HG03139 (cell line): Measurements from ENCODE around the gene PPP1R1B.
A peak's percentile ranks its signal among the peaks of the same experiment; 100 is the strongest.

Experiments used
- ATAC-seq: cut with Tn5 transposase; IDR thresholded peaks from one replicate; pipeline ENCODE4 v1.9.1; 2021; ENCODE audit not compliant: unreplicated experiment

PPP1R1B gene

DNA sequence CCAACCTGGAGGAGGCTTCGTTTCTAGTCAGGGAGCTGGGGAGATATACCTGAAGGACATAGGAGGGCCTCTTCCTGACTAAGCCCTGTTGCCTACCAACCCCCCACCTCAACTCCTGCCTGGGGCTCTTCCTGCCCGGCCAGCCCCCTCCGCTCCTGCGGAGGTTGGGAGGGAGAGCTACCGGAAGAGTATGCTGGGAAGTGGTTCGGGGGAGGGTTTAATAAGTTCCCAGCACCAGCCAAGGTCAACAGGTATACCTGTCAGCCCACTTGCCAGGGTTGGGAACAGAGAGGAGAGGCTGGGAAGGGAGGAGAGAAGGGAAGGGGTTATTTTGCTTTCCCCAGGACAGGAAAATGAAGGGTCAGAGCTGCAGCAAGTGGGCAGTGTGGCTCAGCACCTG, 4.7 kb downstream of the PPP1R1B start:
- ATAC-seq, result no peak

- ATAC-seq, result no peak
These were observed 5.6 kb downstream of the PPP1R1B start for GRCh38 chr17:39632153-39632941.

DNA sequence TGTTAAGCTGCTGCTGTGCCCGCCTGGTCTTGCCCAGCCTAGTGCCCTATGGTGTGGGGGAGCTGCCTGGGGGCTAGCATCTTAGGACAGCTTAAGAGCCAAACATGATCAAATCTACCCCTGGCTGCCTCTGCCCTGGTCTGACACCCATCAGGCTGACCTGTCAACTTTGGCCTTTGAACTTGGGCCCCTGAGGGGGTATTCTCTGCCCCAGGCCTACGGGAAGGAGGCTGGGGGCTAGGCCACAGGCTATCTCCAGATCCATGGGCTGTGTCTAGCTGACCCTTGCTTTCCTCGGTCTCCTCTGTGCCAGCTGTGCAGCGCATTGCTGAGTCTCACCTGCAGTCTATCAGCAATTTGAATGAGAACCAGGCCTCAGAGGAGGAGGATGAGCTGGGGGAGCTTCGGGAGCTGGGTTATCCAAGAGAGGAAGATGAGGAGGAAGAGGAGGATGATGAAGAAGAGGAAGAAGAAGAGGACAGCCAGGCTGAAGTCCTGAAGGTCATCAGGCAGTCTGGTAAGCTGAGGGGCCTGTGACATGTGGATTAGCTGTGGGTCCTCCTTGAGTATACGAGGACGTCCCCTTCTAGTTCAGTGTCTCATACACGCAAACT, 6.9 kb downstream of the PPP1R1B start:
- no peak for ATAC-seq

DNA sequence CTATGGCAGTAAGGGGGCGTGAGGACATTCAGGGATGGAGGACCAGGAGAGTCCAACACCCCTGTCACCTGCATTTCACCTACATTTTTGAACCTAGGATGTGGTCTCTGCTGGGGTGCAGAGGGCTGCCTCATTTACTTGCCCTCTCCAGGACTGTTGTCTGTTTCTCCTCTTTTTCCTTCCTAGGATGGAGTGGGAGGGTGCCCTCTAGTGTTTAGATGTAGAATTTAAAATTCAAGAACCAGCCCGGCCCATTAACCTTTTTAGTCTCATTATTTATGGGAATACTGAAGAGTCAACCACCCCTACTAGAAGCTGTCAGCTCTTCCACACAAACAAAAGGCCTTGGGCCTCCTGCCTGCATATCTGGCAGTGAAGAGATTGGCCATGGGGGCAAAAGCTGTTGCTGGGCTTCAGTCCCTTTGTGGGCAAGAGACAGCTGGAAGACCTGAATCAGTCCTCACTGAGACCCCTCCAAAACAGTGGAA, 7.7 kb downstream of the PPP1R1B start:
- ATAC-seq, result no peak

DNA sequence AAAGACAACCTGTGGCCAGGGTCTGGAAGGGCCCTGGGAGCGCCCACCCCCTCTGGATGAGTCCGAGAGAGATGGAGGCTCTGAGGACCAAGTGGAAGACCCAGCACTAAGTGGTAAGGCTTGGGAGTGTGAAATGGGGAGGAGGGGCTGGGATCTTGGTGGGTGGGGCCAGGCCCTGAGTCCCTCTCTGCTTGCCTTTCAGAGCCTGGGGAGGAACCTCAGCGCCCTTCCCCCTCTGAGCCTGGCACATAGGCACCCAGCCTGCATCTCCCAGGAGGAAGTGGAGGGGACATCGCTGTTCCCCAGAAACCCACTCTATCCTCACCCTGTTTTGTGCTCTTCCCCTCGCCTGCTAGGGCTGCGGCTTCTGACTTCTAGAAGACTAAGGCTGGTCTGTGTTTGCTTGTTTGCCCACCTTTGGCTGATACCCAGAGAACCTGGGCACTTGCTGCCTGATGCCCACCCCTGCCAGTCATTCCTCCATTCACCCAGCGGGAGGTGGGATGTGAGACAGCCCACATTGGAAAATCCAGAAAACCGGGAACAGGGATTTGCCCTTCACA, 8.9 kb downstream of the PPP1R1B start:
- no peak for ATAC-seq

DNA sequence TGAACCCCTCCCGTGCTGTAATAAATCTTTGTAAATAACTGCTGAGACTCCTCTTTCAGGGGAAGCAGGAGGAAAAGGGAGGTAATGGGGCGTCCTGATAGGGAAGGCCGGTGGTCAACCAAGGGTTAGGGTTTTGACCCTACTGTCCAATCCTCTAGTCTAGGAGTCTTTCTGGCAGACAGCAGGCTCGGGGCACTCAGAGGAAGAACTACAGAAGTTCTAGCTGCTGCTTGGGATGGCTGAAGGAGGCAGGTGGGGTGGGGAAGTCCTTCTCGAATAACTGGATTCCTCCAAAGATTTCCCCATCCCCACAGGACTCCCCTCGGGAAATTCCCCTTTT, 9.8 kb downstream of the PPP1R1B start:
- peak; percentile 9 for ATAC-seq

GRCh38 chr17:39636927-39637736, 10.4 kb downstream of the PPP1R1B start, which contains the start of gene STARD3:
Gene STARD3, plus strand, starts transcription at chr17:39637144. Its CDS starts 16,388 bp downstream, at chr17:39653532.
- peak; percentile 70 for ATAC-seq

DNA sequence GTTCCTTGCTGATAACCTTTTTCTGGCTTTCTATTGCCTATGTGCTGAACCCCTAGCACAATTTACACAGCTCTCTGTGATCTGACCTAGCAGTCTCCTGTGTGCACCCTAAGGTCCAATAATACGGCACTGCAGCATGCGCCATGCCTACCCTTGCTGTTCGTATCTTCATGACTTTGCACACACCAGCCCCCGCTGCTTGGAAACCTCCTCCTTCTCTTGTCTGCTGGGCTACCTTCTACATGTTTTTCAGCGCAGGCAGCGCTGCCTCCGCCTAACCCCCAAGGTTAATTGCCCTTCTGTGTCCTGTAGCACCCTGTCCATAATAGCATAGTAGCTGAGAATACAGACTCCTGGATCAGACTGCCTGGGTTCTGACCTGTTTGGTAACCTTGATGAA, 11.6 kb downstream of the PPP1R1B start:
- ATAC-seq, result no peak

DNA sequence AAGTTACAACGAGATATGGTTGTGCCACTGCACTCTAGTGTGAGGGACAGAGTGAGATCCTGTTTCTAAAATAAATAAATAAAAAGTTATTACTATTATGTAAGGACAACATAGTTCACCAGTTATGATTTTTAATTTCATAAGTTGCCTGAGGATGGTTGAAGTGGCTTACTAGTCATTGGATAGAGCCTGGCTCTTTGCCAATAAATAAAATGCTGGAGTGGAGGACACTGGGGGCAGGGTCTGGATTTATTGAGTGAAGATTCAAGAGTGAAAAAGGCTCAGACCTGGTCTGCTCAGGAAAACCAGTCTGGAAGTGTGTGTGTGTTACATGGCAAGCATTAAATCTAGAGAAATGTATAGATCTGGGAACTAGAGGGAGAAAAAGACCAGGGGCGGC, 12.3 kb downstream of the PPP1R1B start:
- no peak for ATAC-seq

DNA sequence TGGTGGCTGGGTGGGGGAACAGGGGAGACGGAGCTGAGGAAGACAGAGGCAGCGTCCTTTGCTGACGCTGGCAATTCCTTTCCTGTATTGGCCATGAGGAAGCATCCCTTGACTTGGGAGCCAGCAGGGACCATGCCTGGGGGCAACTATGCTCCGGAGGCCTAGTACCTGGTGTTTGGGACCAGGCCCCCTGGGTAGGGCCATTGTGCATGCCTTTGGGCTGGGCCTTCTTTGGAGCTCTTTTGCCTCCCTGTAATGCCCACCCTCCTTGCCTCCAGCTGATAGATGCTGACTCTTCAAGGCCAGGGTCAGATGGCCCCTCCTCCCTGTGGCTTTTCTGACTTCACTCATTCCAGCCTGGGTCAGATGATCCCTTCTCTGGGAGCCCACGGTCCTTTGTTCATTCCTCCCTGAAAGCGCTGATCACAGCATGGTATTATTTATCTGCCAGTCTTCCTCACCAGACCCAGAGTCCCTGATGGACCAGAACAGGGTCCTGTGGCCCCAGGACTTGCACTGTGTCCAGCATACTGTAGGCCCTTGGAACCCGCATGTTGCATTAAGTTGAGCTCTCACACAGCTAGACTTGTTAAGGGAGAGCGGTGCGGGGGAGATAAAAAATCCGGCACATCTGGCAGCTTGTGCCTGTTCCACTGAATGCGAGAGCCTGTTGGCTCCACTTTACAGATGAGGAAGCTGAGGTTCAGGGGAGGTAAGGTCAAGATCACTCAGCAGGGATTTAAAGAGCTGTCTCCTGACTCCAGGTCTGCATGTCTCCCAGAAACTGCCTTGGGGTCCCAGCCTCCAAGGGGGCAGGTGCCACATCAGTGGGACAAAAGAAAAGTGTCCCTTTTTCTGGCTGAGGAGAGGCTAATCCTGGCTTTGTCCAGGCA, 13.1 kb downstream of the PPP1R1B start:
- ATAC-seq, result no peak

GRCh38 chr17:39640591-39641031, 13.9 kb downstream of the PPP1R1B start:
- ATAC-seq, result no peak

- no peak for ATAC-seq
These were observed 14.3 kb downstream of the PPP1R1B start for GRCh38 chr17:39641097-39641496.

DNA sequence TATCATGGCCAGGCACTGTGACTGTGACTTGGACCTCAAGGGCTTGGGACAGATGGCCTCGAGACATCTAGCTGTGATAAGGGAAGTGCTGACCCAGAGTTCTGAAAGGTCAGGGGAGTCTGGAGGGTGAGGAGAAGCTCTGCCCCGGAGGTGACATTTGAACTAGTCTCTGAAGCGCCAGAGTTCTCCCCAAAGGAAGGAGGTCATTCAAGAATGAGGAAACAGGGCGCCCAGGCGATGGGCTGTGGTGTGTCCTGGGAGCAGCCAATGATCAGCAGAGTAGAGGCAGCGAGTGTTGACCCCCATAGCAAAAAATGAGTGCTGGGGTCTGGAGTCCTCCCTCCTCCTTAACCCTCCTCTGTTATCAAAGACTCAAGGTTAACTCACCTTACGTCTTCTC, 15.1 kb downstream of the PPP1R1B start:
- no peak for ATAC-seq

DNA sequence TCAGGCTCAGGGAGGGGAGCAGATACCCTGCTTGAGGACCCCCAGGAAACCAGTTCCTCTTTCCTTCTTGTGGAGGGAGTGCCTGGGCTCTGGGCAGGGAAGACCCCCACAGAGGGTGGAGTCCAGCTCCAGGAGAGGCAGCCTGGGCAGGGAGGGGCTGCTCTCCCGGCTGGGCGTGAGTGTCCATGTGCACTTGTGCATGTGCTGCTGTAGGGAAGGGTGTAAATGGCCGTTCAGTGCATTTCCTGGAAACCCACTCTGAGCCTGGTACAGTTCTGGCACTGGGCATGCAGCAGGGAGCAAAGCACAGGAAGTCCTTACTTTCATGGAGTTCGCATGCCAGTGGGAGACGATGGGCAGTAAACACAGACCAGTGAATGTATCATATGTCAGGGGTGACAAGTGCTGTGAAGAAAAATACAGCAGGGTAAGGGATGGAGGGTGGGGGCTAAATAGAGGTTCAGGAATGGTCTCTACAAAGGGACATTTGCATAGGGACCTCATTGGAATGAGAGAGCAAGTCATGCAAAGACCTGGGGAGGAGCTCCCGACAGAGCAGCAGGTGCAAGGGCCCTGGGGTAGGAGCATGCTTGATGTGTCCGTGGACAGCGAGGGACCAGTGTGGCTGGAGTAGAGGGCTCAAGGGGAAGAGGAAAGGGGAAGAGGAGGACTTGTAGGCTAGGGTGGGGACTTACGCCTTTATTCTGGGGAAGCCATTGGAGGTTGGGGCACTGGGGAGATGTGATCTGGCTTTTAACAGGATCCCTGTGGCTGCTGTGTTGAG, 15.7 kb downstream of the PPP1R1B start:
- no peak for ATAC-seq

GRCh38 chr17:39643271-39643670, 16.5 kb downstream of the PPP1R1B start:
- ATAC-seq, result no peak

DNA sequence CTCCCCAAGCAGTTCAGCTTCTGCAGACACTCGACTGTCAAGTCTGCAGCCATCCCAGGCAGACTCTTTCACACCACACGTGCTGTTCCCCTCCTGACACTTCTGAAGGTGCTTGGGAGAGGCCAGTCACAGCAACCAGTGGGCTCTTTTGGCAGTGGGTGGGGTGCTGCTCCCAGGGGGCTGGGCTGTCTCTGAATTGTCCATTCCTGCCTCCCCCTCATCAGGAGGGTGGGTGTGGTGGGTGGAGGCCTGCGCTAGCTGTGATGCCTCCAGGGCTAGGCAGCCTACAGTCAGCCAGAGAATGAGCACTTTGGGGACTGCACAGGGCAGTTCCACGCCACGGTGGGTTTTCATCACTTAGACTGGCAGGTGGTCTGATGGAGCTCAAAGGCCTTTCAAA, 20.5 kb downstream of the PPP1R1B start:
- no peak for ATAC-seq

DNA sequence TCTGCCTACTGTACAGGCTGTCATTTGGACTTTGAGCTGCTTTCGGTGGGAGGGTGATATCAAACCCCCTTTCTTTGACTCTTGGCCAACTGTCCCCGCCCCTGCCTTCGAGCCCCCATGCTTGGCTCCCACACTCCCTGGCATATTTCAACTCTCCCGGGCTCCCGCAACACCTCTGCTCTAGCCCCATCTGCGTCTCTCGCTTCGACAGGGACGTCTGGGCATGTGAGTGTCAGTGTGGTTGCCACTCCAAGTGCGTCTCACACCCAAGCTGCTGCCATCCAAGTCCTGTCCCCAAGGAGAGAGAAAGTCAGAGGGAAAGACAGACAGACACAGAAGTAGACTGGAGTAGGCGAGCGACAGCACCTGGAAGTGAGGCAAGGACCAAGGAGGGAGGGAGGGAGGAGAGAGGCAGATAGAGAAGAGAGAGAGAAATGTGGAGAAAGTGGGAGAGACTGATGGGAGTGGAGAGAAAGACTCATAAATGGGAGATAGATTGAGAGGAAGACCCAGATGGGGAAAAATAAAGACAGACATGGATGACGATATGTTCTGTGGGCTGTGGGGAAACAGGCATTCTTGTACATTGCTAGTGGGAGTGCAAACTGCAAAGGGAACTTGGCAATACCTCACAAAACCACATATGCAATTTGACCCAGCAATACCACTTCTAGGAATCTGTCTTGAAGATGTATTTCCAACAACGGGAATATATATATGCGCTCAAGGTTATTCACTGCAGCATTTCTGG, 22.0 kb downstream of the PPP1R1B start:
- ATAC-seq, result no peak

DNA sequence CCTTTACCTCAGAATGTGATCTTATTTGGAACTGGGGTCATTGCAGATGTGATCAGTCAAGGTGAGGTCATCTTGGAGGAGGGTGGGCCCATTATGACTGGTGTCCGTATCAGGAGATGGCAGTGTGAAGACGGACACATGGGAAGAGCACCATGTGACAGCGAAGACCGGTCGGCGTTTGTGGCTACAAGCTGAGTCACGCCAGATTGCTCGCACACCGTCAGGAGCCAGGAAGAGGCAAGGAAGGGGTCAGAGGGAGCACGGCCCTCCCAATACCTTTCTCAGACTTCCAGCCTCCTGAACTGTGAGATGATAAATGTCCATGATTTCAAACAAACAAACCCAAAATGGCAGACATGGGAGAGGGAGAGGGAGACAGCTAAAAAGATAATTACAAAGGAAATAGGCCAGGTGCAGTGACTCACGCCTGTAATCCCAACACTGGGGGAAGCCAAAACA, 23.4 kb downstream of the PPP1R1B start:
- ATAC-seq, result no peak
